H1 (cell line): ENCODE measurements around the gene ARNT2. TPM values are rescaled to one million over a fixed set of nuclear protein-coding genes. Genes with fewer than 3 reads are reported as not detected.

Source experiments
- CTCF ChIA-PET: fragments of 300-600 bp; sonication (Branson Sonifier 250); formaldehyde crosslinking; loops from one replicate; lab custom pipeline; 2021; ENCODE audit not compliant: partially characterized antibody; lab: Charles Lee
- POLR2A ChIA-PET: fragments of 300-600 bp; sonication (Branson Sonifier 250); formaldehyde crosslinking; loops from one replicate; lab custom pipeline; 2021; ENCODE audit warnings: inconsistent platforms; ENCODE audit not compliant: partially characterized antibody; lab: Charles Lee
- DNase-seq, 2 experiments: peaks; one replicate each; pipeline versions ENCODE4 v3.0.0 to v3.0.0-alpha.2; 2010 to 2022; ENCODE audit warnings: low spot score in 2 of 2, low read depth in 1 of 2, mixed read lengths in 1 of 2
- FAIRE-seq: peaks from 2 replicates; lab custom pipeline; 2011; peaks lifted over from hg19 to GRCh38; lab: Jason Lieb, UNC
- H2AFZ ChIP-seq: 2 replicates; pipeline ENCODE4 v1.8.1; 2012; ENCODE audit warnings: low read length, inconsistent platforms
- H2AK5ac ChIP-seq: 2 replicates; pipeline ENCODE4 v1.6.1; 2013; ENCODE audit warnings: low read depth, low read length
- H2BK120ac ChIP-seq: replicated peaks from 2 replicates; pipeline ENCODE3; 2013; ENCODE audit warnings: low read depth, low read length, inconsistent platforms
- H2BK12ac ChIP-seq: 2 replicates; pipeline ENCODE4 v1.6.1; 2013; ENCODE audit warnings: low read depth, low read length
- H2BK15ac ChIP-seq: 2 replicates; pipeline ENCODE4 v1.6.1; 2013; ENCODE audit warnings: low read length
- H2BK20ac ChIP-seq: 2 replicates; pipeline ENCODE4 v1.6.1; 2013; ENCODE audit warnings: low read length
- H2BK5ac ChIP-seq: 2 replicates; pipeline ENCODE4 v1.6.1; 2013; ENCODE audit warnings: low read depth, low read length
- H3K14ac ChIP-seq: 2 replicates; pipeline ENCODE4 v1.6.1; 2013; ENCODE audit warnings: inconsistent platforms; ENCODE audit not compliant: insufficient read length
- H3K18ac ChIP-seq: 2 replicates; pipeline ENCODE4 v1.6.1; 2013; ENCODE audit warnings: low read length; ENCODE audit errors: extremely low read depth
- H3K23ac ChIP-seq: 2 replicates; pipeline ENCODE4 v1.6.1; 2013; ENCODE audit warnings: inconsistent platforms; ENCODE audit not compliant: insufficient read length
- H3K23me2 ChIP-seq: 2 replicates; pipeline ENCODE4 v1.6.1; 2013; ENCODE audit warnings: low read depth, low read length
- H3K27ac ChIP-seq: 2 replicates; pipeline ENCODE4 v1.6.1; 2011; ENCODE audit warnings: low read depth, low read length, inconsistent platforms
- H3K27me3 ChIP-seq, 4 experiments: replicated peaks in 1 of 4; 1 replicate in 1 of 4; 2 replicates in 3 of 4; pipeline versions ENCODE4 v1.6.1 to v1.8.1; 2011 to 2013; ENCODE audit warnings: low read length in 3 of 4, mild to moderate bottlenecking in 3 of 4, inconsistent platforms in 2 of 4, mixed read lengths in 2 of 4, moderate library complexity in 1 of 4; ENCODE audit not compliant: control insufficient read depth in 3 of 4, insufficient read depth in 3 of 4; ENCODE audit errors: extremely low read depth in 1 of 4
- H3K36me3 ChIP-seq, 4 experiments: 2 replicates each; pipeline versions ENCODE4 v1.6.1 to v1.8.1; 2011 to 2013; ENCODE audit warnings: mild to moderate bottlenecking in 4 of 4, low read length in 3 of 4, moderate library complexity in 2 of 4, control low read depth in 1 of 4, inconsistent platforms in 1 of 4; ENCODE audit not compliant: insufficient read depth in 4 of 4, control insufficient read depth in 2 of 4
- H3K4ac ChIP-seq: replicated peaks from 2 replicates; pipeline ENCODE3; 2013; ENCODE audit warnings: low read length, low read depth, mixed read lengths, inconsistent platforms; ENCODE audit not compliant: insufficient read length
- H3K4me1 ChIP-seq, 4 experiments: replicated peaks in 1 of 4; 1 replicate in 1 of 4; 2 replicates in 3 of 4; pipeline versions ENCODE4 v1.6.1 to v1.8.1; 2011 to 2013; ENCODE audit warnings: low read length in 3 of 4, inconsistent platforms in 2 of 4, mixed read lengths in 1 of 4; ENCODE audit not compliant: insufficient read depth in 4 of 4, control insufficient read depth in 3 of 4
- H3K4me2 ChIP-seq, 2 experiments: 2 replicates each; pipeline versions ENCODE4 v1.6.1 to v1.8.1; 2011 to 2013; ENCODE audit warnings: low read depth in 2 of 2, low read length in 2 of 2, control low read depth in 1 of 2, inconsistent platforms in 1 of 2, mild to moderate bottlenecking in 1 of 2; ENCODE audit not compliant: insufficient read depth in 1 of 2
- H3K4me3 ChIP-seq, 4 experiments: fragments of 200-600, 300-600 bp in 1 of 4; sonication (generic), shearing (Covaris generic), sonication (Bioruptor Twin) in 1 of 4; 2 replicates each; pipeline versions ENCODE4 v1.5.1 to v1.8.1; 2011 to 2016; ENCODE audit warnings: low read length in 4 of 4, low read depth in 3 of 4, control low read depth in 2 of 4, inconsistent platforms in 2 of 4, mild to moderate bottlenecking in 2 of 4, mixed read lengths in 1 of 4, moderate library complexity in 1 of 4; ENCODE audit not compliant: insufficient read depth in 2 of 4; ENCODE audit errors: extremely low read depth in 1 of 4
- H3K56ac ChIP-seq: replicated peaks from 2 replicates; pipeline ENCODE3; 2013; ENCODE audit warnings: low read depth, mild to moderate bottlenecking, mixed read lengths, low read length, inconsistent platforms; ENCODE audit not compliant: insufficient read length
- H3K79me1 ChIP-seq: 2 replicates; pipeline ENCODE4 v1.6.1; 2013; ENCODE audit warnings: low read depth, low read length, control low read depth
- H3K79me2 ChIP-seq, 2 experiments: 2 replicates each; pipeline versions ENCODE4 v1.6.1 to v1.8.1; 2012 to 2013; ENCODE audit warnings: low read length in 2 of 2, mild to moderate bottlenecking in 2 of 2, inconsistent platforms in 1 of 2; ENCODE audit not compliant: insufficient read depth in 2 of 2, control insufficient read depth in 1 of 2
- H3K9ac ChIP-seq, 4 experiments: replicated peaks in 1 of 4; 1 replicate in 1 of 4; 2 replicates in 3 of 4; pipeline versions ENCODE4 v1.6.1 to v1.8.1; 2011 to 2013; ENCODE audit warnings: low read depth in 3 of 4, low read length in 3 of 4, control low read depth in 2 of 4, mild to moderate bottlenecking in 2 of 4, moderate library complexity in 2 of 4, inconsistent platforms in 1 of 4; ENCODE audit errors: extremely low read depth in 1 of 4
- H3K9me3 ChIP-seq, 2 experiments: 2 replicates each; pipeline versions ENCODE4 v1.6.1 to v1.8.1; 2012 to 2013; ENCODE audit warnings: mild to moderate bottlenecking in 2 of 2, moderate library complexity in 2 of 2, control low read depth in 1 of 2, inconsistent platforms in 1 of 2, low read depth in 1 of 2, low read length in 1 of 2, mixed read lengths in 1 of 2; ENCODE audit not compliant: insufficient read depth in 2 of 2
- H4K20me1 ChIP-seq, 2 experiments: replicated peaks in 1 of 2; 2 replicates each; pipeline versions ENCODE3 to v1.8.1; 2011 to 2013; ENCODE audit warnings: inconsistent platforms in 2 of 2, low read length in 2 of 2, mild to moderate bottlenecking in 1 of 2; ENCODE audit not compliant: insufficient read depth in 2 of 2, control insufficient read depth in 1 of 2
- H4K5ac ChIP-seq: 2 replicates; pipeline ENCODE4 v1.6.1; 2013; ENCODE audit warnings: low read length, low read depth, mixed read lengths, inconsistent platforms; ENCODE audit not compliant: insufficient read length
- H4K8ac ChIP-seq: 2 replicates; pipeline ENCODE4 v1.8.0; 2013; ENCODE audit warnings: mild to moderate bottlenecking, moderate library complexity, low read length, inconsistent platforms; ENCODE audit not compliant: insufficient read depth; ENCODE audit errors: extremely low read depth
- H4K91ac ChIP-seq: replicated peaks from 2 replicates; pipeline ENCODE3; 2013; ENCODE audit warnings: low read length, mixed read lengths, inconsistent platforms; ENCODE audit not compliant: insufficient read length
- CBX8 ChIP-seq: fragments of 300-800, 300-1000 bp; sonication (generic); IDR thresholded peaks from 2 replicates; pipeline ENCODE4 v1.7.1; 2016; ENCODE audit warnings: low read depth, low read length, borderline replicate concordance
- CHD2 ChIP-seq: IDR thresholded peaks from 2 replicates; pipeline ENCODE4 v1.6.1; 2012; ENCODE audit warnings: low read length, improper control_type of control experiment
- CTCF ChIP-seq, 3 experiments: IDR thresholded peaks; 1 replicate in 2 of 3; 2 replicates in 1 of 3; pipeline versions ENCODE4 v1.5.1 to v1.6.1; 2011; ENCODE audit warnings: low read length in 3 of 3, mild to moderate bottlenecking in 3 of 3, inconsistent platforms in 2 of 3, low read depth in 1 of 3, moderate library complexity in 1 of 3; ENCODE audit not compliant: insufficient read depth in 1 of 3; ENCODE audit errors: control extremely low read depth in 1 of 3
- EP300 ChIP-seq, 2 experiments: IDR thresholded peaks; 1 replicate in 1 of 2; 2 replicates in 1 of 2; pipeline ENCODE4 v1.6.1; 2011 to 2012; ENCODE audit warnings: low read depth in 2 of 2, low read length in 2 of 2, mild to moderate bottlenecking in 2 of 2, borderline replicate concordance in 1 of 2, inconsistent platforms in 1 of 2, moderate library complexity in 1 of 2
- HDAC6 ChIP-seq: IDR thresholded peaks from one replicate; pipeline ENCODE4 v1.7.1; 2012; ENCODE audit warnings: low read depth, mild to moderate bottlenecking, inconsistent platforms, low read length, moderate library complexity
- JUN ChIP-seq: IDR thresholded peaks from 2 replicates; pipeline ENCODE4 v1.6.1; 2011; ENCODE audit warnings: low read depth, mild to moderate bottlenecking, improper control_type of control experiment, low read length
- RXRA ChIP-seq: IDR thresholded peaks from 2 replicates; pipeline ENCODE4 v1.6.1; 2011; ENCODE audit warnings: low read depth, mild to moderate bottlenecking, low read length, moderate library complexity; ENCODE audit not compliant: insufficient read depth
- SIN3A ChIP-seq, 2 experiments: IDR thresholded peaks in 1 of 2; conservative IDR thresholded peaks in 1 of 2; 2 replicates each; pipeline ENCODE4 v1.6.1; 2011 to 2012; ENCODE audit warnings: low read length in 2 of 2, improper control_type of control experiment in 1 of 2, low read depth in 1 of 2, mild to moderate bottlenecking in 1 of 2
- SP4 ChIP-seq: IDR thresholded peaks from 2 replicates; pipeline ENCODE4 v1.6.1; 2012; ENCODE audit warnings: low read length, inconsistent platforms
- YY1 ChIP-seq: IDR thresholded peaks from 2 replicates; pipeline ENCODE4 v1.6.1; 2011; ENCODE audit warnings: low read depth, mild to moderate bottlenecking, low read length
- WGBS, 2 experiments: shearing (Covaris generic) in 1 of 2; methylation state at CpG; one replicate each; pipeline versions ENCODE4 v1.1.6 to v1.1.7; 2013 to 2015; ENCODE audit warnings: low lambda C conversion rate in 2 of 2, mixed read lengths in 2 of 2, inconsistent platforms in 1 of 2, low coverage in 1 of 2, missing lambda C conversion rate in 1 of 2; ENCODE audit not compliant: insufficient replicate concordance in 2 of 2, insufficient coverage in 1 of 2, insufficient read length in 1 of 2; ENCODE audit errors: extremely low coverage in 1 of 2, missing lambda C conversion rate in 1 of 2; 5-methylcytosine and 5-hydroxymethylcytosine counted together
- polyA plus RNA-seq, 7 experiments: library from polyadenylated mRNA; depleted of rRNA in 3 of 7; stranded (reverse) in 5 of 7; unstranded in 2 of 7; fragments of >200 nt in 5 of 7; fragments of 200-250 nt in 2 of 7; gene quantifications; 1 replicate in 5 of 7; 2 replicates in 1 of 7; 4 replicates in 1 of 7; pipeline versions ENCODE4 v1.2.1 to v1.2.3, GENCODE V29; 2011 to 2013; ENCODE audit warnings: missing spikeins in 2 of 7, mixed read lengths in 2 of 7
- total RNA-seq: library from RNA; stranded (reverse); fragmentation: NEBNext Ultra II Directional; extraction: Animal tissue kit (Norgen Biotek cat#: 25700); gene quantifications from 2 replicates; pipeline ENCODE4 v1.2.1, GENCODE V29; 2021

Gene ARNT2
- total and polyA plus RNA-seq, 2 of the 8 experiments (the other 6 are each of a cell fraction or from before 2014, with no cell fraction given): 9.5 to 14.6 TPM

GRCh38 chr15:80450811-80451321 lies 46.7 kb downstream of the ARNT2 start:
- no peak overlapping the region; a peak in 2 of 4 replicates for H3K4me2 ChIP-seq
- POLR2A ChIA-PET: no interaction called here
- TF ChIP-seq SIN3A (conservative IDR thresholded peaks at IDR 0.05 in 1 of 2, IDR thresholded peaks at IDR 0.05 in 1 of 2; ENCODE audit: low read depth in 1 of 2, low read length in 2 of 2) (no peak), SP4 (no peak), CTCF (IDR thresholded peaks at IDR 0.05; ENCODE audit: control extremely low read depth in 1 of 3, insufficient read depth in 1 of 3, low read depth in 1 of 3, low read length in 3 of 3) (no peak), CBX8 (no peak), CHD2 (no peak), HDAC6 (no peak), YY1 (no peak), RXRA (no peak), EP300 (IDR thresholded peaks at IDR 0.05; ENCODE audit: borderline replicate concordance in 1 of 2, low read depth in 2 of 2, low read length in 2 of 2) (no peak), JUN (no peak)

More at GRCh38 chr15:80450811-80451321, 46.7 kb downstream of the ARNT2 start:
- Histone ChIP-seq H3K56ac (no peak overlapping the region), H4K5ac (no peak overlapping the region), H3K14ac (no peak overlapping the region), H3K79me1 (no peaks in the 10 kb centered on the region), H2BK15ac (no peak overlapping the region), H3K23me2 (no peaks in the 10 kb centered on the region; the same call in 1 of the 2 replicates), H3K18ac (no peak overlapping the region), H3K4me1 (peaks cover 0 to 9% (median 6%) of the 10 kb centered on the region in 4 experiments; a peak in 5 of 7 replicates), H3K23ac (no peak overlapping the region), H2BK20ac (no peak overlapping the region), H3K4ac (no peak overlapping the region), H4K91ac (no peak overlapping the region), H3K27ac (no peak overlapping the region), H2AFZ (no peak overlapping the region), H2AK5ac (no peak overlapping the region), H4K20me1 (no peaks in the 10 kb centered on the region), H3K36me3 (no peaks in the 10 kb centered on the region), H3K9ac (no peak overlapping the region), H4K8ac (no peak overlapping the region), H2BK12ac (no peak overlapping the region), H2BK5ac (no peak overlapping the region), H3K79me2 (no peaks in the 10 kb centered on the region), H2BK120ac (no peak overlapping the region), H3K27me3 (no peaks in the 10 kb centered on the region), H3K4me3 (no peak overlapping the region), H3K9me3 (no peaks in the 10 kb centered on the region)
- WGBS, 2 experiments: 82% methylated on average over 14 of the region's 14 CpGs; no CpG with 5 or more reads in 1 of the 2 experiments
- DNase-seq (no peak), FAIRE-seq (peak; percentile 36)
- CTCF ChIA-PET: interaction anchor here (0.6 to 14.2 kb wide), 8 partner anchors 9 to 329 kb away, joined by 3 to 187 read pairs (median 8); partner anchors contain the start of gene CEMIP
